CD4-positive, alpha-beta T cell treated with Interleukin-12 subunit alpha and Interleukin-12 subunit beta, for 1 hour (primary cell): ENCODE data around the gene PPM1L.
A peak's percentile ranks its signal among the peaks of the same experiment; 100 is the strongest.

ENCODE experiments used
- DNase-seq: peaks from one replicate; pipeline ENCODE4 v3.0.0-alpha.2; 2020

The PPM1L gene

GRCh38 chr3:161051856-161052255 is 295.8 kb downstream of the PPM1L start:
- DNase-seq = no peak

GRCh38 chr3:161054860-161055604 is 299.0 kb downstream of the PPM1L start:
- DNase-seq = no peak

DNA sequence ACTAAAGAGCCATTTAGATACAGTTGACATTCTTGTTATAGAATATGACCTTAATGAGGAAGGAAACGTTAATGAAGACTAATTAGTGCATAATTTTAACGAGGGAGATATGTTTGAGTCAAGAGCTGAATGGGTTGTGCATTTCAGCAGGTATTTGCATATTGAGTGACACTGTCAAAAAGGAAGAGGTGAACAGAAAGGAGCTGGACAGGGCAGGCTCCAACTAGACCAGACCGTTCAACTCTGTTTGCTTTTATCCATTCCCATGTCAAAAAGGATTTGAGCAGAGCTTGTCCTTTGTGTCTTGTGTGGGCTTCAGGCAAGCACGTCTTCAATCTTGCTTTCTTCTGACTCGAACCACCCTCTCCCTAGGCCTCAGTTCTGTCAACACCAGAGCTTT is 308.4 kb downstream of the PPM1L start:
- no peak for DNase-seq

DNA sequence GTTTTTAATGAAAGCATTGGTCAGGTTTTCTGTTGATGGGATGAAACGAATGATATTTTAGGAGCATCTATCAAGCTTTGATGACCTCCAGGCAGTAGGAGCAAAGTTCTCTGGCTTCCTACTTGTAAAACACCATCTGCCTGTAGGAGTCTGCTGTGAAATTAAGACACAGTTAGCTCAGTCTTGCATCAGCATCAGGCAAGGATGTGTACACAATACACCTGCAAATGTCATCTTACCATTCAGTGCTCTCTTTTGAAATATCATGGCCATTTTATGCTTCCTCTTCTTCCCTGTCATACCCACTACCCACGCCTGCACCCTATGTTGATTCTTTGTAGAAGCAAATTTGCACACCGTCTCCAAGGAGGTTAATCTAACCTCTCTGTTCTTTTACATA is 310.9 kb downstream of the PPM1L start:
- DNase-seq = no peak

GRCh38 chr3:161067335-161067734 is 311.3 kb downstream of the PPM1L start:
- no peak for DNase-seq

GRCh38 chr3:161069511-161070251 is 313.6 kb downstream of the PPM1L start:
- DNase-seq = peak; percentile 1

GRCh38 chr3:161070252-161070930 is 314.4 kb downstream of the PPM1L start:
- DNase-seq = no peak

GRCh38 chr3:161070980-161071663 is 315.1 kb downstream of the PPM1L start:
- DNase-seq = no peak

DNA sequence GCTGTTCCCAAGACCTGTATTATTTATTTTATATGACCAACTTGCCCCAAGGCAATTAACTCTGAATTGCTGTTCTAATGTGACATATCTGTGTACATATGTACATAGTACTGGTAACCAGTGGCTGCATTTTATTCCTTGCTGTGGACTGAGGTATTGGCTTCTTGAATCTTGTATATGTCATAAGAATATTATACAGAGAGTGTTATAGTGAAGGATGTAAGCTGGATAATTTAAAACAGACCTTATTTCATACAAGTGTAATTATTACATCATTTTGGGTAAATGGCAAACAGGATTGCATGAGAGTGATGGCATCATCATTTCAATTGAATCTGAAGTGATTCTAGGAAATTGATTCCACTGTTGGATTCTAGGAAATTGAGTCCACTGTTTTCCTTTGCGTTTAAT is 316.2 kb downstream of the PPM1L start:
- DNase-seq = no peak

DNA sequence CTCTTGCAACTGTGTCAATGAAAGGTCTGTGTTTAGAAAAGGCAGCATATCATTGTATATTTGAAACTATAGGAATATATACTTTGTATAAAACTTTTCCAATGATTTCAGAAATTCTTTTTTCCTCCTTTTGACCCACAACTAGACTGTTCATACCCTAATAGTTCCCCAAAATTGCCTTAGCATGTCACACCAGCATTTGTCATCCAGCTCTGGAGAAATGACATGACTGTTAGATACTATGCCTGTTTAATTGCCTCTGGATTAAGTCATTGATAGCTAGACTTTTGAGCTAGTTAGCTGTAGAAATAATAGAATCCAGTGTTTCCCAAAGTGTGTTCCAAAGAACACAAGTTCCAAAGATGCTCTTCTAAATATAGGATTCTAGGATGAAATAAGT is 316.7 kb downstream of the PPM1L start:
- DNase-seq = no peak

GRCh38 chr3:161073181-161073580 is 317.1 kb downstream of the PPM1L start:
- no peak for DNase-seq

- no peak for DNase-seq
These were observed 325.6 kb downstream of the PPM1L start for GRCh38 chr3:161081633-161082032.

GRCh38 chr3:161082063-161082462 is 326.0 kb downstream of the PPM1L start:
- no peak for DNase-seq

DNA sequence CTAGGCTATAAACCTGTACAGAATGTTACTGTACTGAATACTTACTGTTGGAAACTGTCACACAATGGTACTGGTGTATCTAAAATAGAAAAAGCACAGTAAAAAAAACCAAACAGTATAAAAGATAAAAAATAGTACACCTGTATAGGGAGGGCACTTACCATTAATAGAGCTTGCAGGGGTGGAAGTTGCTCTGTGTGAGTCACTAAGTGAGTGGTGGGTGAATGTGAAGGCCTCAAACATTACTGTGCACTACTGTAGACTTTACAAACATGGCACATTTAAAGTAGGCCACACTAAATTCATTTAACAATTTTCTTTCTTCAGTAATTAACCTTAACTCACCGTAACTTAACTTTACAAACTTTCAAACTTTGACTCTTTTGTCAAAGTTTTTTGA is 327.1 kb downstream of the PPM1L start:
- no peak for DNase-seq

GRCh38 chr3:161084277-161084676 is 328.2 kb downstream of the PPM1L start:
- no peak for DNase-seq

DNA sequence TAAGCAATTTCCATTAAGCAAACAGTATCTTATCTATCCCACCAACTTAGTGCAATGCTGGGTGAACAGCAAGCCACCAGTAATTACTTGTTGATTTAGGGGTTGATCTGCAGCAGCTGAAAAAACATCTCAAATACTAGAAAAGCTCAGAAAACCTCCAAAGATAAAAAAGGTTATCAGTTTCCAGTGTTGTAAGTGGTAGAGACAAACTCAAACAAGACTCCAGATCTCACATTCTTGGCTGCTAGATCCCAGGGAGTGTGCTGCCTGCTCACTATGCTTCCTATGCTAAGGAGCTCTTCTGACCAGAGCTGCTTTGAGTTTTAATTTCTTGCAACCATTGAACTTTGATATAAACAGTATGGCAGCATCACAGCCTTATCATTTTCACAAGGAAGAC is 337.9 kb downstream of the PPM1L start:
- no peak for DNase-seq

DNA sequence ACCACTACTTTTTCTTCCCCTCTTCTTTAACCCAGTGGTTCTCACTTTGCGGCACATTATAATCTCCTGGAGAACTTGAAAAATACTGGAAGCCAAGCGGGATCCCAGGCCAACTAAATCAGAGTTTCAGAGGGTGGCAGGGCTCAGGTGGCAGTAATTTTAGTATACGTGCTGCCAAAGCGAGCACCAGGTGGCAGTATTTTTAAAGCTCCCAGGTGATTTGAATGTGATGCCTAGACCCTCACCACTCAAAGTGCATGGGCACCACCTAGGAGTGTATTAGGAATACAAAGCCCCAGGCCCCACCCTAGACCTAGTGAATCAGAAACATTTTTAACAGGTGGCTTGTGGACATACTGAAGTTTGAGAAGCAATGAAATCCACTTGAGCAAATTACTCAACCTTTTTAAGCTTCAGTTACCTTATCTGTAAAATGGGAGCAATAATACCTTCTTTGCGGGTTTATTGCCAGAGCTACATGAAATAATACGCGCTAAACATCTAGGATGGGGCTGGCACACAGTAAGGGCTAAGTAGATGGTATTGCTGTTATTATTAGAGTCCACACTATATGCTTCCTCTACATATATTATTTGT is 340.8 kb downstream of the PPM1L start:
- DNase-seq = peak; percentile 14

- no peak for DNase-seq
These were observed 345.0 kb downstream of the PPM1L start for GRCh38 chr3:161100994-161101393.

DNA sequence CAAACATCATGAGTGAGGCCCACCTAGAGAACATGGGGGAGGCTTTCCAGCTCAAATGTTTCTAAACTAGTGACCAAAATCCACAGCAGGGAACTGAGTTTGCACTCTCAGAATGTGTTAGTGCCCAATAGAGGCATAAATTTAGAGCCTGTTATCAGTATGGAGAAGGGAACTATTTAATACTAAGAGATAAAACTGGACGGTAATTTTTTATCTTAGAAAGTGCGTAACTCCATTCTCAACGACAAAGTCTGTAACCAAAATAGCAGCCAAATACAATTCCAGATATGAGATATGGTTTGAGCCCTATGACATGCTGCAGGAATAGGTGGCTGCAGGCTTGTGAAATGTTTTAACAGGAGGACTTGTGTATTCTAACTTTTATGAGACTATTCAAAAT is 345.6 kb downstream of the PPM1L start:
- DNase-seq = no peak

DNA sequence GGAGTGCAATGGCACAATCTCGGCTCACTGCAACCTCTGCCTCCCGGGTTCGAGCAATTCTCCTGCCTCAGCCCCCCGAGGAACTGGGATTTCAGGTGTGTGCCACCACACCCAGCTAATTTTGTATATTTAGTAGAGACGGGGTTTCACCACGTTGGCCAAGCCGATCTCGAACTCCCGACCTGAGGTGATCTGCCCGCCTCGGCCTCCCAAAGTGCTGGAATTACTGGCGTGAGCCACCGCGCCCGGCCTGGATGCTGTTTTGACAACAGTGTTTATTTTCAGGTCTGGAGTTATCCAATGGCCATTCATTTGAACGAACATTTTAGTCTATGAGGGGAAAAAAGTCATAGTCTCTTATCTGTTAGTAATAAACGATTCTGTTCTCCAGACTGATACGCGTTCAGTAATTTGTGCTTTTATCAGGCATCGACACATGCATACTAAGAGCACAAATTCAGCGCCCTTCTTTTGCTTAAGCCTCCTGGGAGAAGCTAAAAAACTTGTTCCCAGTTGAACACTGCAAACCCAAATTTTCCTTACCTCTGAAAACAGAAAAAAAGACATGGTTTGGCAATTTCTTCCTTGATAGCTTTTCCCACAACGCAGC is 347.9 kb downstream of the PPM1L start:
- DNase-seq = no peak

DNA sequence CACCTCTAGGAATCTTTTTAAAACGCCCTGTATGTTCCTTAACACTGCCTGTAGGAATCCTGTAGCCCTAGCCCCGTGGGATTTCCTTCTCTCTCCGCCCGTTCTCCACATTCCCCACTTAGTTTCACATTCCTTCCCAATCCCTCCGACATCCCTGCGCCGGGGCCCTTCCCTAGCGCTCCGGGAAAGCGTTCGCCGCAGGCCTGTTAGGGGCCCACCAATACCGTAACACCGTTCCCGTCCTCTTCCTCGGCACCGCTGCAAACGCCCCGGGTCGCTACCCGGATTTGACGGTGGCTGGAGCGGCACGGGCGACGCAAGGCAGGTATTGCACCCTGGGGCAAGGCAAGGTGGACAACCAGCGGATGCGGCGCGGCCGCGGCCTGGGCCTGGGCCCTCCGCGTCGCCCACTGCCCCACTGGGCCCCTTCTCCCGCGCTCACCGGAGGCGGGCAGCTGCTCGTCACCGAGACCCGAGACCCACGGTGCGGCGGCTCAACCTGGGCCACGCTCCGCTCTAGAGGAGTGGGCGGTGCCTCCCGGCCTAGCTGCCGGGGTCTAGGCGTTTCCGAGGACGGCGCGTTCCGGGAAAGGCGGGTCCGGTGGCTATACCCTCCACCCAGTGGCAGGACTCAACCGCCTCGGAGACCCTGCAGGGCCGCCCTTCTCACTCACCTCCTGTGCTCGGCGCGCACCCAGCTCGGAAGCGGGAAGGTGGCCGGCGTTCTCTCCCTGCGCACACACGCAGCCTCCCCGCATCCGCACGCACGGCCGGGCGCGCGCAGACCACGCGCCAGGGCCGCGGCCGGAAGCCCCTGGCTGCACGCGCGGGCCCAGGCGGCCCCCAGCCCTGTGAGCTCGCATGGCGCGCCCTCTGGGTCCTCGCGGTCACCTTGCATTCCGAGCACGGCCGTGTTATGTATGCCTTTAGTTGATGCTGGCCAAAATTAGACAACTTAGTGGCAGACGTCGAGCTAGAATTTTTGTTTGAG is 348.8 kb downstream of the PPM1L start, which contains the start of gene B3GALNT1:
Gene B3GALNT1, minus strand, starts transcription at position 789 of the 991 bp plus-strand sequence. CDS start 18,595 bp downstream, outside the sequence.
- DNase-seq = peak; percentile 3
